Gastrocnemius medialis (tissue), 4 donors: ENCODE results near the gene CSHL1. TPM values are rescaled to one million over a fixed set of nuclear protein-coding genes. Genes with fewer than 3 reads are reported as not detected.

Experiments
- total RNA-seq, 4 donors: library from RNA; depleted of rRNA; stranded (reverse); fragments of >200 nt; gene quantifications; one replicate each; pipeline versions ENCODE4 v1.1.0 to v1.2.3, GENCODE V29; 2016

Gene CSHL1
- total RNA-seq, 4 donors from 2014 or later: not detected

Other genes with a start within 250 kb of the CSHL1 start
- 1 to 10 TPM in 3 of 4 donors, under 1 TPM in 1; 0.97 to 2.8 (median 1.5) TPM for gene LIMD2, start 211.1 kb downstream of the CSHL1 start, total RNA-seq
- gene STRADA, start 169.5 kb downstream of the CSHL1 start, total RNA-seq: 10 to 100 TPM in 1 of 4 donors, 1 to 10 TPM in 3; 7.5 to 15.0 (median 8.6) TPM
- gene CCDC47, start 137.7 kb downstream of the CSHL1 start, total RNA-seq: 100 to 1,000 TPM in 1 of 4 donors, 10 to 100 TPM in 3; 81.0 to 110 (median 86.8) TPM
- 10 to 100 TPM; 35.9 to 71.6 (median 56.8) TPM for gene DDX42, start 137.1 kb downstream of the CSHL1 start, total RNA-seq
- 100 to 1,000 TPM; 103 to 153 (median 123) TPM for gene PSMC5, start 83.8 kb downstream of the CSHL1 start, total RNA-seq
- gene FTSJ3, start 83.6 kb downstream of the CSHL1 start, total RNA-seq: 10 to 100 TPM; 24.6 to 46.3 (median 34.9) TPM
- 10 to 100 TPM; 30.2 to 64.3 (median 44.9) TPM for gene SMARCD2, start 68.6 kb downstream of the CSHL1 start, total RNA-seq
- not detected for gene CSH2, start 37.6 kb downstream of the CSHL1 start, total RNA-seq
- gene GH2, start 29.3 kb downstream of the CSHL1 start, total RNA-seq: not detected
- gene CSH1, start 14.7 kb downstream of the CSHL1 start, total RNA-seq: not detected
- not detected for gene GH1, start 7.6 kb upstream of the CSHL1 start, total RNA-seq
- gene CD79B, start 21.1 kb upstream of the CSHL1 start, total RNA-seq: 1 to 10 TPM; 2.2 to 5.1 (median 3.3) TPM
- 100 to 1,000 TPM in 1 of 4 donors, 10 to 100 TPM in 3; 45.3 to 107 (median 69.1) TPM for gene SCN4A, start 61.7 kb upstream of the CSHL1 start, total RNA-seq
- under 1 TPM in 1 of 4 donors, not detected in 3; 0.13 TPM for gene PRR29, start 87.1 kb upstream of the CSHL1 start, total RNA-seq
- 10 to 100 TPM; 39.7 to 82.4 (median 56.3) TPM for gene ICAM2, start 109.4 kb upstream of the CSHL1 start, total RNA-seq
- 10 to 100 TPM in 3 of 4 donors, 1 to 10 TPM in 1; 9.7 to 27.5 (median 13.8) TPM for gene ERN1, start 218.9 kb upstream of the CSHL1 start, total RNA-seq